ENCODE measurements around the gene CREB5.

The CREB5 gene

DNA sequence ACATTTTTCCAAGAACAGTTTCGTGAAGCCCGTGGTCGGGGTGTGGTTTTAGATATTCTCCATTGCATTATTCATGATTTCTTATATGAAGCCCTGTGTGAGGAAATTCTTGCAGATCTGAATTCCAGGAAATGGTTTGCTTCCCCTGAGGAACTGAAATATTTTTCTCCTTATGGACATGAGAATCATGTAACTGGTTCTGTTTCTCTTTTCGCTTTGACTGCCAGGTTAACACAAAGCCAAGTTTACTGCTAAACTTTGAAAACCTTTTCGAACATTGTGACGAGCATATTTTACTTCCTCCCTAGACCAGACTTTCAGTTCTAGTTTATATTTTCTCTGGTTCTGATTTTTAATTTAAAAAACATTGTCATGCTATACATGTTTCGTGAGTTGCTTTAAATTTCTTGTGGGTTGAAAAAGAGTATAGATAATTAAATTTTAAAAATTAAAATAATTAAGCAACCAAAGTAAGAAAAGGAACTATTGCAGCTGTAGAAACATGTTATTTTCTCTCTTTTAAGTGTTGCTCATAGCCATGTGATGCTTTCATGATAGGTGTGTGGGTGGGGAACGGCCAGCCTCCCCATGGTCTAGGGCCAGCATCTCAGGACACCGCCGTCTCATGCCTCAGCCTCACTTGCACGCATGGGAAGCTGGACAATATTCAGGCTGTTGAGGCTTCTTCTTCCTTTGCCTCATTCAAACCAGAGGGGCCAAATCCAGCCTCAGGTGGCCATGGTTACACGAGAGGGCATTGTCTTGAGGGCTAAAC lies 97.1 kb downstream of the CREB5 start:
- no peak overlapping the region for H2BK5ac ChIP-seq (ENCODE audit: low read depth, low read length, poor library complexity, severe bottlenecking)
- H3K14ac ChIP-seq (ENCODE audit: low read length in 2 of 2) = no peak overlapping the region
- whole genome bisulfite sequencing = 85% methylated on average over 9 of the region's 12 CpGs
- no peak overlapping the region for H3K4me2 ChIP-seq (ENCODE audit: low read length, poor library complexity, severe bottlenecking)
- no peak overlapping the region for H4K8ac ChIP-seq (ENCODE audit: low read length)
- no peaks in the 10 kb centered on the region for H3K4me1 ChIP-seq (ENCODE audit: control insufficient read depth, insufficient read depth, low read depth, low read length)
- H2BK15ac ChIP-seq (ENCODE audit: low read depth, poor library complexity, severe bottlenecking) = no peak overlapping the region
- H3K18ac ChIP-seq (ENCODE audit: low read depth in 1 of 2, low read length in 2 of 2) = no peak overlapping the region
- H2AFZ ChIP-seq (ENCODE audit: low read depth, low read length) = no peak overlapping the region
- H2BK120ac ChIP-seq (ENCODE audit: low read depth, low read length) = no peak overlapping the region
- peak overlapping the region; percentile 88 for H3K9ac ChIP-seq (ENCODE audit: low read length)
- H3K23ac ChIP-seq (ENCODE audit: low read length in 2 of 2) = no peak overlapping the region
- no peaks in the 10 kb centered on the region for H3K27me3 ChIP-seq (ENCODE audit: control insufficient read depth in 1 of 2, insufficient read depth in 1 of 2, low read length in 2 of 2)
- no peak overlapping the region for H4K91ac ChIP-seq (ENCODE audit: low read length)
- H3K9me3 ChIP-seq (ENCODE audit: control insufficient read depth, low read length) = no peaks in the 10 kb centered on the region
- DNase-seq = no peak
- peaks cover 0 to 3% of the 10 kb centered on the region in 2 experiments for H3K36me3 ChIP-seq (ENCODE audit: control insufficient read depth in 1 of 2, insufficient read depth in 2 of 2, low read depth in 1 of 2, low read length in 2 of 2)
- H2BK12ac ChIP-seq (ENCODE audit: low read length in 2 of 2) = no peak overlapping the region
- H3K4ac ChIP-seq (ENCODE audit: low read depth in 1 of 2, low read length in 2 of 2) = no peak overlapping the region
- H2AK5ac ChIP-seq (ENCODE audit: low read length, severe bottlenecking) = no peak overlapping the region
- no peak overlapping the region for H3K27ac ChIP-seq (ENCODE audit: low read length, poor library complexity, severe bottlenecking)
- H3K79me1 ChIP-seq (replicated peaks; ENCODE audit: low read length, poor library complexity, severe bottlenecking) = no peaks in the 10 kb centered on the region
- H3K4me3 ChIP-seq (ENCODE audit: insufficient read depth in 1 of 2, low read depth in 1 of 2, low read length in 2 of 2) = peak overlapping the region in 1 of 2 experiments; percentile 34

DNA sequence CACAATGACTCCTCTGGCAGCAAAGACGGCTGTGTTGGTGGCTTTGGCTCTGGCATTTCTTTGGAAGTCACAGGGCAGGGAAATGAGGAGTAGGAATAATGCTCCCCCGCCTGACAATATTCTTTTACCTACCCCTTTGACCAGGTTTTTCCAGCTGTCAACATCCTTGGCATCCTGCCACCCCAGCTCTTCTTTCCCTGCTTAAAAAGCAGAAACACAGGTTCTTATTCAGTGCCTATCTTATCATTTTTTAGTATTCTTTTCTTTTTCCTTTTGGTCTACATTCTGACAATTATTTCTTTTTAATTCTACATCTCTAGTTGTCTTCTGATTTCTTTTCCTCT lies 97.7 kb downstream of the CREB5 start:
- Histone ChIP-seq H2BK5ac (ENCODE audit: low read depth, low read length, poor library complexity, severe bottlenecking) (no peak overlapping the region), H3K4me3 (ENCODE audit: insufficient read depth in 1 of 2, low read depth in 1 of 2, low read length in 2 of 2) (no peak overlapping the region), H4K8ac (ENCODE audit: low read length) (no peak overlapping the region), H3K4me1 (ENCODE audit: control insufficient read depth, insufficient read depth, low read depth, low read length) (no peaks in the 10 kb centered on the region), H3K23ac (ENCODE audit: low read length in 2 of 2) (no peak overlapping the region), H2BK120ac (ENCODE audit: low read depth, low read length) (no peak overlapping the region), H3K36me3 (ENCODE audit: control insufficient read depth in 1 of 2, insufficient read depth in 2 of 2, low read depth in 1 of 2, low read length in 2 of 2) (peaks cover 0 to 3% of the 10 kb centered on the region in 2 experiments), H2BK15ac (ENCODE audit: low read depth, poor library complexity, severe bottlenecking) (no peak overlapping the region), H3K27me3 (ENCODE audit: control insufficient read depth in 1 of 2, insufficient read depth in 1 of 2, low read length in 2 of 2) (no peaks in the 10 kb centered on the region), H3K14ac (ENCODE audit: low read length in 2 of 2) (no peak overlapping the region), H3K18ac (ENCODE audit: low read depth in 1 of 2, low read length in 2 of 2) (no peak overlapping the region), H3K9me3 (ENCODE audit: control insufficient read depth, low read length) (no peaks in the 10 kb centered on the region), H3K9ac (ENCODE audit: low read length) (peak overlapping the region; percentile 88), H2BK12ac (ENCODE audit: low read length in 2 of 2) (no peak overlapping the region), H2AK5ac (ENCODE audit: low read length, severe bottlenecking) (no peak overlapping the region), H3K79me1 (replicated peaks; ENCODE audit: low read length, poor library complexity, severe bottlenecking) (no peaks in the 10 kb centered on the region), H3K4ac (ENCODE audit: low read depth in 1 of 2, low read length in 2 of 2) (no peak overlapping the region), H2AFZ (ENCODE audit: low read depth, low read length) (no peak overlapping the region), H3K4me2 (ENCODE audit: low read length, poor library complexity, severe bottlenecking) (no peak overlapping the region), H3K27ac (ENCODE audit: low read length, poor library complexity, severe bottlenecking) (no peak overlapping the region), H4K91ac (ENCODE audit: low read length) (no peak overlapping the region)
- 81% methylated on average over 2 of the region's 2 CpGs for WGBS
- no peak for DNase-seq

DNA sequence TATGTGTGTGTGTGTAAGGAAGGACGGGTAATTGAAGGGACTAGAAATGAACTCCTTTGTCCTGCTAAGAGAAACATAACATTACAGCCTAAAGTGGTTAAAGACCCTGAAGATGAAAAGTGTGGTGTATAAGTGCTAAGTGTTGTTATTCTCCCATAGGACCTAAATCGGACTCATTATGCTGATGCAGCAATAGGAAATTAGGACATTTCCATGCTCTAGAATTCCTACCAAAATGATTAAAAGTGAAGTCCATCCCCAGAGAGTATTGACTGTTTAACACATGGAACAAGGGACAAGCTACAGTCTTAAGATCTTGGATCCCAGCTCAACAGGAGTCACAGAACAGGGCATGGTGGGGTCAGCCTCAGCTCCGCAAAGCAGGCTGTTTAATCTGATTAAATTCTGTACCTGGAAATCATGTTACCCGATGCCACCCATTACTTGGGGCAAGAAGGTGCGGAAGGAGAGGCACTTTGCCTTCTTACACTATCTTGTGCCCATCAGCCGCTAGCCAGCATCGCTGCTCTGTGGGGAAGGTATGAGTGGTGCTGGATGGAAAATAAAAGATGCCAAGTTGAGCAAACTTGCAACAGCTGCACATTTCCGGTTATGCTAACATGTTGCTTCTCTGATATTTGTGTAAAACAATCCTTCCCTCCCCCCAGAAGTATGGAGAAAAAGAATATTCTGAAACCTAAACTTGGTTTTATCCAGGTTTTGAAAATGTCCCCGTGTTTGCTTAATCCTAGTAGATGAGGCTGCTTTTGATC lies 100.5 kb downstream of the CREB5 start:
- peaks cover 2% of the 10 kb centered on the region for H3K79me1 ChIP-seq (replicated peaks; ENCODE audit: low read length, poor library complexity, severe bottlenecking)
- H3K27me3 ChIP-seq (ENCODE audit: control insufficient read depth in 1 of 2, insufficient read depth in 1 of 2, low read length in 2 of 2) = no peaks in the 10 kb centered on the region
- H3K18ac ChIP-seq (ENCODE audit: low read depth in 1 of 2, low read length in 2 of 2) = no peak overlapping the region
- DNase-seq = no peak
- no peak overlapping the region for H3K23ac ChIP-seq (ENCODE audit: low read length in 2 of 2)
- no peak overlapping the region for H3K4ac ChIP-seq (ENCODE audit: low read depth in 1 of 2, low read length in 2 of 2)
- H2AK5ac ChIP-seq (ENCODE audit: low read length, severe bottlenecking) = no peak overlapping the region
- no peak overlapping the region for H2BK5ac ChIP-seq (ENCODE audit: low read depth, low read length, poor library complexity, severe bottlenecking)
- H2AFZ ChIP-seq (ENCODE audit: low read depth, low read length) = no peak overlapping the region
- no peak overlapping the region for H3K27ac ChIP-seq (ENCODE audit: low read length, poor library complexity, severe bottlenecking)
- H3K4me3 ChIP-seq (ENCODE audit: insufficient read depth in 1 of 2, low read depth in 1 of 2, low read length in 2 of 2) = no peak overlapping the region
- H2BK120ac ChIP-seq (ENCODE audit: low read depth, low read length) = no peak overlapping the region
- H3K9ac ChIP-seq (ENCODE audit: low read length) = no peak overlapping the region
- no peak overlapping the region for H2BK15ac ChIP-seq (ENCODE audit: low read depth, poor library complexity, severe bottlenecking)
- H3K4me2 ChIP-seq (ENCODE audit: low read length, poor library complexity, severe bottlenecking) = no peak overlapping the region
- H4K8ac ChIP-seq (ENCODE audit: low read length) = no peak overlapping the region
- WGBS = 98% methylated on average over 6 of the region's 9 CpGs
- no peak overlapping the region for H4K91ac ChIP-seq (ENCODE audit: low read length)
- H3K36me3 ChIP-seq (ENCODE audit: control insufficient read depth in 1 of 2, insufficient read depth in 2 of 2, low read depth in 1 of 2, low read length in 2 of 2) = peaks cover 0 to 3% of the 10 kb centered on the region in 2 experiments
- no peaks in the 10 kb centered on the region for H3K9me3 ChIP-seq (ENCODE audit: control insufficient read depth, low read length)
- H3K14ac ChIP-seq (ENCODE audit: low read length in 2 of 2) = no peak overlapping the region
- H3K4me1 ChIP-seq (ENCODE audit: control insufficient read depth, insufficient read depth, low read depth, low read length) = peaks cover 6% of the 10 kb centered on the region
- H2BK12ac ChIP-seq (ENCODE audit: low read length in 2 of 2) = no peak overlapping the region

DNA sequence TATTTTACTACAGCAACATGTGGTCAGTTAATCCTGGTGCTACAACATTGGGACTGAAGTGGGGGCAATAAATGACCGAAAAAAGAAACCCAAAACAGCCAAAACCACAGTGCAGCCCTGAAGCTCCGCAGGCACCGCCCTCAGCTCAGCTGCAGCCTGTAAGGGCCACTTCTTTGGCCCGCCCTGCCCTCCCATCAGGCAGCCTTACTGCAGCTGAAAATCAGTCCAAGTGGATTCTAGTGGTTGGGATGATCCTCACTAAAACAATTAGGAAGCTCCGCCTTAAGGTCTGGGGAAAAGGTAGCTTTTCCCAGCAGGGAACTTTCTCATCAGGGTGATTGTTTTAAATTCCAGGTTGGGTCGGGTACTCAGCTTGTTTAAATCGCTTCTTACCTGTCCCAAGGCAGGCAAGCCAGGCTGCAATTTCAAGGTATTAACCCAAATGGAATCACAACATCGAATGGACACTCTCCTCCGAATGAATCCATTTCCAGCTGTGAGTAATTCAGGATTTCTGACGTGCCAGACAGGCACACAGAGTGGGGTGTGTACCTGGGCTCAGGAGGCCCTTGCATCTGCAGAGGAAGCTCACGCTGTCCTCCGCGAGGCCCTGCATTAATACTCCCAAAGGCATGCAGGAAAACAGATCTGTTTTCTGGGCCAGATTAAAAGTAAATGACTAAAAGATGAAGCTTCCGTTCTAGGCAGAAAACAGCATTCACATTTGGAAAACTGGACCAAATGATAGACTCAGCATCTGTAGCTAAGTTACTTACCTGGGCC lies 104.3 kb downstream of the CREB5 start:
- no peak overlapping the region for H3K18ac ChIP-seq (ENCODE audit: low read depth in 1 of 2, low read length in 2 of 2)
- H3K4ac ChIP-seq (ENCODE audit: low read depth in 1 of 2, low read length in 2 of 2) = no peak overlapping the region
- H2BK12ac ChIP-seq (ENCODE audit: low read length in 2 of 2) = no peak overlapping the region

More for the DNA sequence above, 104.3 kb downstream of the CREB5 start:
- Histone ChIP-seq H3K9ac (ENCODE audit: low read length) (peak overlapping the region; percentile 20), H2AFZ (ENCODE audit: low read depth, low read length) (no peak overlapping the region), H3K27me3 (ENCODE audit: control insufficient read depth in 1 of 2, insufficient read depth in 1 of 2, low read length in 2 of 2) (no peaks in the 10 kb centered on the region), H4K91ac (ENCODE audit: low read length) (no peak overlapping the region), H2BK120ac (ENCODE audit: low read depth, low read length) (no peak overlapping the region), H3K27ac (ENCODE audit: low read length, poor library complexity, severe bottlenecking) (no peak overlapping the region), H3K36me3 (ENCODE audit: control insufficient read depth in 1 of 2, insufficient read depth in 2 of 2, low read depth in 1 of 2, low read length in 2 of 2) (peaks cover 0 to 3% of the 10 kb centered on the region in 2 experiments), H4K8ac (ENCODE audit: low read length) (no peak overlapping the region), H3K79me1 (replicated peaks; ENCODE audit: low read length, poor library complexity, severe bottlenecking) (peaks cover 2% of the 10 kb centered on the region), H3K9me3 (ENCODE audit: control insufficient read depth, low read length) (no peaks in the 10 kb centered on the region), H2BK15ac (ENCODE audit: low read depth, poor library complexity, severe bottlenecking) (no peak overlapping the region), H3K23ac (ENCODE audit: low read length in 2 of 2) (no peak overlapping the region), H3K4me2 (ENCODE audit: low read length, poor library complexity, severe bottlenecking) (no peak overlapping the region), H2BK5ac (ENCODE audit: low read depth, low read length, poor library complexity, severe bottlenecking) (no peak overlapping the region), H3K4me3 (ENCODE audit: insufficient read depth in 1 of 2, low read depth in 1 of 2, low read length in 2 of 2) (no peak overlapping the region), H3K14ac (ENCODE audit: low read length in 2 of 2) (no peak overlapping the region), H2AK5ac (ENCODE audit: low read length, severe bottlenecking) (no peak overlapping the region), H3K4me1 (ENCODE audit: control insufficient read depth, insufficient read depth, low read depth, low read length) (peaks cover 6% of the 10 kb centered on the region)
- WGBS = 50% methylated on average over 14 of the region's 14 CpGs
- DNase-seq = no peak

Measured in mesenchymal stem cell (in vitro differentiated cells and primary cell).